Left lung (tissue), 10 donors: ENCODE results near the gene RAB3GAP1. TPM values are rescaled to one million over a fixed set of nuclear protein-coding genes. Genes with fewer than 3 reads are reported as not detected.
"Not testable (repeated sequence)": the region's sequence is repeated elsewhere in the genome, so short reads cannot be mapped to it uniquely, and the experiment has no call there.

Source experiments
- ATAC-seq: fragments of 200-7000 bp; cut with Tn5 transposase; one replicate; pipeline ENCODE4 v1.9.1; 2020; ENCODE audit warnings: moderate library complexity
- DNase-seq, 4 donors: peaks; one replicate each; pipeline ENCODE4 v3.0.0-alpha.2; 2013 to 2020
- H3K27ac ChIP-seq, 2 donors: fragments of 200-600 bp; sonication (generic) in 1 of 2; one replicate each; pipeline versions ENCODE4 v1.5.0 to v1.8.0; 2020 to 2021
- H3K27me3 ChIP-seq, 2 donors: fragments of 200-600 bp; sonication (generic) in 1 of 2; one replicate each; pipeline versions ENCODE4 v1.5.0 to v1.8.0; 2020 to 2021
- H3K36me3 ChIP-seq, 2 donors: fragments of 200-600 bp; sonication (generic) in 1 of 2; one replicate each; pipeline versions ENCODE4 v1.5.0 to v1.8.0; 2020 to 2021
- H3K4me1 ChIP-seq, 2 donors: fragments of 200-600 bp; one replicate each; pipeline ENCODE4 v1.8.0; 2021
- H3K4me3 ChIP-seq, 2 donors: fragments of 200-600 bp; sonication (generic) in 1 of 2; one replicate each; pipeline versions ENCODE4 v1.5.0 to v1.8.0; 2020 to 2021; ENCODE audit warnings: mild to moderate bottlenecking in 1 of 2
- H3K9me3 ChIP-seq, 2 donors: fragments of 200-600 bp; sonication (generic) in 1 of 2; one replicate each; pipeline versions ENCODE4 v1.5.0 to v1.8.0; 2020 to 2021
- intact Hi-C, 2 donors: fragments of 100-400 bp; cut with DNase I; formaldehyde crosslinking; loops; one replicate each; pipeline versions ENCODE4 v1.11.2 to v1.14.2; 2022
- polyA plus RNA-seq, 6 donors: library from polyadenylated mRNA; unstranded; fragments of 120-200 nt; gene quantifications; one replicate each; pipeline ENCODE4 v1.2.1, GENCODE V29; 2013; ENCODE audit not compliant: insufficient read length in 6 of 6
- total RNA-seq, 2 donors: library from RNA; stranded (reverse); fragmentation: NEBNext Ultra II Directional; extraction: Animal tissue kit (Norgen Biotek cat#: 25700); gene quantifications; one replicate each; pipeline ENCODE4 v1.2.1, GENCODE V29; 2021
- TF ChIP-seq, protein P1 (sequence below), 2 donors: fragments of 200-600 bp; sonication (generic) in 1 of 2; IDR thresholded peaks; one replicate each; pipeline versions ENCODE4 v1.5.0 to v1.8.0; 2021; ENCODE audit warnings: antibody characterized with exemption in 2 of 2
- donor health status: DM: no; HTN: yes; CAD: no.
- donor health status: DM: no; HTN: no; CAD: no.

The RAB3GAP1 gene
- total and polyA plus RNA-seq, 8 donors: 40.2 to 68.1 (median 59.7) TPM

DNA sequence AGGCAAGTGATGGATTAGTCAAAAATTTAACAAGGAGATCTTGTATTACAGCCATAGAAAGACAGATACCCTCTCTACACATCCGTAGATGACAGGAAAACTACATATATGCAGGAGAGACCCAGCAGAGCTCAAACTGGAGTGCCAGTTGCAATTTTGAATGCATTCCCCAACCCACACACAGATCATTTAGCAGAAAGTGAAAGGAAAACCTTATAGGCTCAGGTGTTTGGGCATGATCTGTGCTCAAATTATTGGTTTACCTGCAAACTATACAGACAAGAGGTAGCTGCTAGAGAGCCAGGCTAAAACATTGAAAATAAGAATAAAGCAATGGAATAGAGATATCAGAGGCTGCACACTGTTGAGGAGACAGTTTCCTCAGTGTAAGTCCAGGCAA lies 51.8 kb downstream of the RAB3GAP1 start:
- no peaks in the 10 kb centered on the region for H3K27me3 ChIP-seq
- peaks cover 0 to 6% of the 10 kb centered on the region in 2 donors for H3K9me3 ChIP-seq
- TF ChIP-seq, protein P1, sequence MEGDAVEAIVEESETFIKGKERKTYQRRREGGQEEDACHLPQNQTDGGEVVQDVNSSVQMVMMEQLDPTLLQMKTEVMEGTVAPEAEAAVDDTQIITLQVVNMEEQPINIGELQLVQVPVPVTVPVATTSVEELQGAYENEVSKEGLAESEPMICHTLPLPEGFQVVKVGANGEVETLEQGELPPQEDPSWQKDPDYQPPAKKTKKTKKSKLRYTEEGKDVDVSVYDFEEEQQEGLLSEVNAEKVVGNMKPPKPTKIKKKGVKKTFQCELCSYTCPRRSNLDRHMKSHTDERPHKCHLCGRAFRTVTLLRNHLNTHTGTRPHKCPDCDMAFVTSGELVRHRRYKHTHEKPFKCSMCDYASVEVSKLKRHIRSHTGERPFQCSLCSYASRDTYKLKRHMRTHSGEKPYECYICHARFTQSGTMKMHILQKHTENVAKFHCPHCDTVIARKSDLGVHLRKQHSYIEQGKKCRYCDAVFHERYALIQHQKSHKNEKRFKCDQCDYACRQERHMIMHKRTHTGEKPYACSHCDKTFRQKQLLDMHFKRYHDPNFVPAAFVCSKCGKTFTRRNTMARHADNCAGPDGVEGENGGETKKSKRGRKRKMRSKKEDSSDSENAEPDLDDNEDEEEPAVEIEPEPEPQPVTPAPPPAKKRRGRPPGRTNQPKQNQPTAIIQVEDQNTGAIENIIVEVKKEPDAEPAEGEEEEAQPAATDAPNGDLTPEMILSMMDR (IDR thresholded peaks at IDR 0.05): no peak
- no peak overlapping the region for H3K4me3 ChIP-seq
- no peaks in the 10 kb centered on the region for H3K4me1 ChIP-seq
- intact Hi-C loops: no loop called here
- no peak for ATAC-seq
- DNase-seq: no peak
- H3K36me3 ChIP-seq: peaks cover 0 to 34% of the 10 kb centered on the region in 2 donors
- no peak overlapping the region for H3K27ac ChIP-seq

DNA sequence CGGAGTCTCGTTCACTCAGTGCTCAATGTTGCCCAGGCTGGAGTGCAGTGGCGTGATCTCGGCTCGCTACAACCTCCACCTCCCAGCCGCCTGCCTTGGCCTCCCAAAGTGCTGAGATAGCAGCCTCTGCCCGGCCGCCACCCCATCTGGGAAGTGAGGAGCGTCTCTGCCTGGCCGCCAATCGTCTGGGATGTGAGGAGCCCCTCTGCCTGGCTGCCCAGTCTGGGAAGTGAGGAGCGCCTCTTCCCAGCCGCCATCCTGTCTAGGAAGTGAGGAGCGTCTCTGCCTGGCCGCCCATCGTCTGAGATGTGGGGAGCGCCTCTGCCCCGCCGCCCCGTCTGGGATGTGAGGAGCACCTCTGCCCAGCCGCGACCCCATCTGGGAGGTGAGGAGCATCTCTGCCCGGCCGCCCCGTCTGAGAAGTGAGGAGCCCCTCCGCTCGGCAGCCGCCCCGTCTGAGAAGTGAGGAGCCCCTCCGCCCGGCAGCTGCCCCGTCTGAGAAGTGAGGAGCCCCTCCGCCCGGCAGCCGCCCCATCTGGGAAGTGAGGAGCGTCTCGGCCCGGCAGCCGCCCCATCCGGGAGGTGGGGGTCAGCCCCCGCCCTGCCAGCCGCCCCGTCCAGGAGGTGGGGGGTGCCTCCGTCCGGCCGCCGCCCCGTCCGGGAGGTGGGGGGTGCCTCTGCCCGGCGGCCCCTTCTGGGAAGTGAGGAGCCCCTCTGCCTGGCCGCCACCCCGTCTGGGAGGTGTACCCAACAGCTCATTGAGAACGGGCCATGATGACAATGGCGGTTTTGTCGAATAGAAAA lies 53.6 kb downstream of the RAB3GAP1 start:
- H3K4me3 ChIP-seq, H3K27ac ChIP-seq, DNase-seq, H3K4me1 ChIP-seq, ATAC-seq, H3K27me3 ChIP-seq, intact Hi-C loops, H3K9me3 ChIP-seq: not testable (repeated sequence)
- H3K36me3 ChIP-seq: peaks cover 0 to 38% of the 10 kb centered on the region in 2 donors

DNA sequence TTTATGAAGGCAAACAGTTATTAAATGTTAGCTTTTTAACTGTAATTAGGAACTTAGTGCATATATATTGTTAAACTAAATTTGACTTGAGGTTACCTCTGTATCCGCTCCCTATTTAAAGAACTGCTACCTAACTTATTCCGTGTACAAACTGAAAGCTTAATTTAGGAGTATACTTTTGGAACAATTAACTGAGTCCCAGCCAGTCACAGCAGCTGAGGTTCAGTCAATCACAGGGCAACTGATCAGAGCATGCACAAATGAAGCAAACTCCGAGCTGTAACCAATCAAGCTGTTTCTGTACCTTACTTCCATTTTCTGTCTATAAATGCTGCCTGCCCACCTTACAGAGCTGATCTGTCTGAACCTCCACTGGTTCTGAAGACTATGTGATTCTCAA lies 61.2 kb downstream of the RAB3GAP1 start:
- H3K27ac ChIP-seq: no peak overlapping the region
- no peaks in the 10 kb centered on the region for H3K4me1 ChIP-seq
- intact Hi-C loops: no loop called here
- peaks cover 0 to 44% of the 10 kb centered on the region in 2 donors for H3K36me3 ChIP-seq
- no peak overlapping the region for H3K4me3 ChIP-seq
- TF ChIP-seq, protein P1 (IDR thresholded peaks at IDR 0.05): no peak
- ATAC-seq (no peak), DNase-seq (no peak)
- no peaks in the 10 kb centered on the region for H3K27me3 ChIP-seq
- H3K9me3 ChIP-seq: peaks cover 0 to 5% of the 10 kb centered on the region in 2 donors

GRCh38 chr2:135119582-135119981 lies 67.5 kb downstream of the RAB3GAP1 start:
- no peaks in the 10 kb centered on the region for H3K27me3 ChIP-seq
- no peak for DNase-seq
- no peak overlapping the region for H3K4me3 ChIP-seq
- H3K36me3 ChIP-seq: peaks cover 0 to 50% of the 10 kb centered on the region in 2 donors
- peaks cover 0 to 5% of the 10 kb centered on the region in 2 donors for H3K9me3 ChIP-seq
- intact Hi-C loops: no loop called here
- H3K27ac ChIP-seq: no peak overlapping the region
- TF ChIP-seq, protein P1 (IDR thresholded peaks at IDR 0.05): no peak
- no peak for ATAC-seq
- H3K4me1 ChIP-seq: no peaks in the 10 kb centered on the region

- Histone ChIP-seq H3K27me3 (no peaks in the 10 kb centered on the region), H3K9me3 (peaks cover 0 to 5% of the 10 kb centered on the region in 2 donors), H3K27ac (no peak overlapping the region), H3K4me1 (no peaks in the 10 kb centered on the region), H3K36me3 (peaks cover 0 to 48% of the 10 kb centered on the region in 2 donors), H3K4me3 (no peak overlapping the region)
- intact Hi-C loops: no loop called here
- no peak for DNase-seq
- TF ChIP-seq, protein P1 (IDR thresholded peaks at IDR 0.05): no peak
- no peak for ATAC-seq
Measured at GRCh38 chr2:135121016-135121657, 69.0 kb downstream of the RAB3GAP1 start.

DNA sequence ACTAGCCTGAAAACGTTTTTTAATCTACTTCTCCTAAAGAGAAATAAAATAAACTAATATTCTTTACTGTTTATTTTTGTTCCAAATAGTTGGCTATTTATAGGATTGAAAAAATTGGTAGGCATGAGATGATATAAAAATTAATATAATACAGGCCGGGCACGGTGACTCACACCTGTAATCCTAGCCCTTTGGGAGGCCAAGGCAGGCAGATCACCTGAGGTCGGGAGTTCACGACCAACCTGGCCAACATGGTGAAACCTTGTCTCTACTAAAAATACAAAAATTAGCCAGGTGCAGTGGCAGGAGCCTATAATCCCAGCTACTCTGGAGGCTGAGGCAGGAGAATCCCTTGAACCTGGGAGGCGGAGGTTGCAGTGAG lies 69.6 kb downstream of the RAB3GAP1 start:
- H3K27ac ChIP-seq, intact Hi-C loops, H3K9me3 ChIP-seq, H3K4me1 ChIP-seq, H3K4me3 ChIP-seq, H3K27me3 ChIP-seq, ATAC-seq, DNase-seq: not testable (repeated sequence)
- H3K36me3 ChIP-seq: peaks cover 0 to 51% of the 10 kb centered on the region in 2 donors
